Measurements from ENCODE around the gene KRT3.

DNA sequence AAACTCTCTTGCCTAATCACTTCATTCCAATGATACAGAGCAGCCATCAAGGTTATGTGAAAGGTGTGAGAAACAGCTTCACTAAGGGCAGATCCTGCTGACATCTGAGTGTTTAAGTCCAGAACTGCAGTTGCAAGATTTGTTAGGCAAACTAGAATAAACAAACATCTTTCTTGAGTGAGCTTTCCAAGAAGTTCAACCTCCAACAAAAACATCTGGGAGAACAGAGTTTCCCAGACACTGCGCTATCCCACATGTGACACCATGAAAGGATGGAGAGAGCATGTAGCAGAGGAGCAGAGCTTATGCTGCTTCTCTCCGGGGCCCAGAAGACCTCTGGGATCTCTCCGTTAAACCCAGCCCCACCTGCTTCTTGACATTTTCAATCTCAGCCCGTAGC is 24.4 kb downstream of the KRT3 start:
- TF ChIP-seq, protein P1, sequence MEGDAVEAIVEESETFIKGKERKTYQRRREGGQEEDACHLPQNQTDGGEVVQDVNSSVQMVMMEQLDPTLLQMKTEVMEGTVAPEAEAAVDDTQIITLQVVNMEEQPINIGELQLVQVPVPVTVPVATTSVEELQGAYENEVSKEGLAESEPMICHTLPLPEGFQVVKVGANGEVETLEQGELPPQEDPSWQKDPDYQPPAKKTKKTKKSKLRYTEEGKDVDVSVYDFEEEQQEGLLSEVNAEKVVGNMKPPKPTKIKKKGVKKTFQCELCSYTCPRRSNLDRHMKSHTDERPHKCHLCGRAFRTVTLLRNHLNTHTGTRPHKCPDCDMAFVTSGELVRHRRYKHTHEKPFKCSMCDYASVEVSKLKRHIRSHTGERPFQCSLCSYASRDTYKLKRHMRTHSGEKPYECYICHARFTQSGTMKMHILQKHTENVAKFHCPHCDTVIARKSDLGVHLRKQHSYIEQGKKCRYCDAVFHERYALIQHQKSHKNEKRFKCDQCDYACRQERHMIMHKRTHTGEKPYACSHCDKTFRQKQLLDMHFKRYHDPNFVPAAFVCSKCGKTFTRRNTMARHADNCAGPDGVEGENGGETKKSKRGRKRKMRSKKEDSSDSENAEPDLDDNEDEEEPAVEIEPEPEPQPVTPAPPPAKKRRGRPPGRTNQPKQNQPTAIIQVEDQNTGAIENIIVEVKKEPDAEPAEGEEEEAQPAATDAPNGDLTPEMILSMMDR (IDR thresholded peaks at IDR 0.05; ENCODE audit: insufficient read depth, low read length, poor library complexity, severe bottlenecking): no peak
- no peak for TF ChIP-seq EZH2phosphoT487 (conservative IDR thresholded peaks at IDR 0.05; ENCODE audit: low read length)

Measured in SU-DHL-6 (cell line).